Measurements from ENCODE around the gene ECE1.

DNA sequence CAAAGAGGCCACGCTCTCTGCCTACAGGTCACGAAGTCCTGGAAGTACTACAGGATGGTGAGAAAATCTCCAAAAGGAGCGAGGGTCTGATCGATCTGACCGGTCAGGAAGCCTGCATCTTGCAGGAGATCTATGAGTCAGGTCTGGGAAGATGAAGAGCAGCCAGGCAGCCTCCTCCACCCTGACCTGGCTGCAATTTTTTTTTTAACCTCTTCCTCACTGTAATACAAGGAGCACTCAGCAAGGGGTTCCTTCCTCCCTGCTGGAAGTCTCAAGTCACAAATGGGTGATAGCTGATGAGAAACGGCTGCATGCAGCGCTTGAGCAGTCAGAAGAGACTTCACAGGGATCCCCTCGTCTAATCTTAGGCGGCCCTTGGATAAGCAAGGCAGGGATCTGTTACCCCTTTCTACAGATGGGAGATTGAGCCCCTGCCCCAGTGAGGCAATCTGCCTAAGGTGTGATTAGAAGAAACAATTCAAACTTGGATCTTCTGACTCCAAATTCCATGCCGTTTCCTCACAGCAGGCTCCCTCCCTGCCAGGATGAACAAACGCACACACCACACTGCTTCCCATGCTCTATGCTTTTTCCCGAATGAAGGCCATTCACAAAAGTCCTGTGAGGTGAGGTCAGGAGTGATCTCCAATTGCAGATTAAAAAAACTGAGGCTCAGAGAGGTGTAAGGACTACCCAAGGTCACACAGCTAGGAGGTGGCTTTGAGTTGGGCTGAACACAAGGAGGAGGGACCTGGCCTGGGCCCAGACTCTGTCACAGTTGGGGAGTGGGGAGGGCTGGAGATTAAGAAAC lies 48.3 kb downstream of the ECE1 start:
- TF ChIP-seq, protein P1, sequence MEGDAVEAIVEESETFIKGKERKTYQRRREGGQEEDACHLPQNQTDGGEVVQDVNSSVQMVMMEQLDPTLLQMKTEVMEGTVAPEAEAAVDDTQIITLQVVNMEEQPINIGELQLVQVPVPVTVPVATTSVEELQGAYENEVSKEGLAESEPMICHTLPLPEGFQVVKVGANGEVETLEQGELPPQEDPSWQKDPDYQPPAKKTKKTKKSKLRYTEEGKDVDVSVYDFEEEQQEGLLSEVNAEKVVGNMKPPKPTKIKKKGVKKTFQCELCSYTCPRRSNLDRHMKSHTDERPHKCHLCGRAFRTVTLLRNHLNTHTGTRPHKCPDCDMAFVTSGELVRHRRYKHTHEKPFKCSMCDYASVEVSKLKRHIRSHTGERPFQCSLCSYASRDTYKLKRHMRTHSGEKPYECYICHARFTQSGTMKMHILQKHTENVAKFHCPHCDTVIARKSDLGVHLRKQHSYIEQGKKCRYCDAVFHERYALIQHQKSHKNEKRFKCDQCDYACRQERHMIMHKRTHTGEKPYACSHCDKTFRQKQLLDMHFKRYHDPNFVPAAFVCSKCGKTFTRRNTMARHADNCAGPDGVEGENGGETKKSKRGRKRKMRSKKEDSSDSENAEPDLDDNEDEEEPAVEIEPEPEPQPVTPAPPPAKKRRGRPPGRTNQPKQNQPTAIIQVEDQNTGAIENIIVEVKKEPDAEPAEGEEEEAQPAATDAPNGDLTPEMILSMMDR (IDR thresholded peaks at IDR 0.05; ENCODE audit: insufficient read depth, low read length) = no peak
- TF ChIP-seq POLR2AphosphoS5 (IDR thresholded peaks at IDR 0.05; ENCODE audit: low read depth) = no peak
- no peak for TF ChIP-seq REST (IDR thresholded peaks at IDR 0.05; ENCODE audit: insufficient replicate concordance, low read depth)
- TF ChIP-seq GABPA (IDR thresholded peaks at IDR 0.05; ENCODE audit: low read depth) = no peak
- TF ChIP-seq SPI1 (IDR thresholded peaks at IDR 0.05; ENCODE audit: borderline replicate concordance, low read depth) = no peak

Measured in HL-60 (cell line).